Gastrocnemius medialis (tissue), 4 donors: ENCODE data around the gene OR2AJ1. TPM values are rescaled to one million over a fixed set of nuclear protein-coding genes. Genes with fewer than 3 reads are reported as not detected.

Experiments used
- ATAC-seq, 2 donors: fragments of 150-250 bp; one replicate each; pipeline ENCODE4 v1.9.1; 2016
- DNase-seq, 2 donors: peaks; one replicate each; pipeline ENCODE4 v3.0.0-alpha.2; 2019
- H3K27ac ChIP-seq, 4 donors: fragments of 200-600 bp; sonication (generic); 1 replicate in 1 of 4; 2 replicates in 3 of 4; pipeline ENCODE4 v1.5.1; 2016 to 2018; ENCODE audit warnings: mild to moderate bottlenecking in 2 of 4, moderate library complexity in 1 of 4
- H3K27me3 ChIP-seq, 3 donors: fragments of 200-600 bp; sonication (generic) in 2 of 3; 1 replicate in 1 of 3; 2 replicates in 2 of 3; pipeline versions ENCODE4 v1.5.1 to v1.6.0; 2016 to 2019; ENCODE audit warnings: mild to moderate bottlenecking in 1 of 3, moderate library complexity in 1 of 3
- H3K36me3 ChIP-seq, 2 donors: fragments of 200-600 bp; sonication (generic) in 1 of 2; one replicate each; pipeline ENCODE4 v1.5.1; 2017 to 2018
- H3K4me1 ChIP-seq, 2 donors: fragments of 200-600 bp; sonication (generic) in 1 of 2; one replicate each; pipeline ENCODE4 v1.5.1; 2016 to 2017; ENCODE audit warnings: mild to moderate bottlenecking in 2 of 2
- H3K4me3 ChIP-seq, 4 donors: fragments of 200-600 bp; sonication (generic) in 3 of 4; 1 replicate in 1 of 4; 2 replicates in 3 of 4; pipeline ENCODE4 v1.5.1; 2016 to 2019; ENCODE audit warnings: mild to moderate bottlenecking in 2 of 4
- H3K9me3 ChIP-seq, 3 donors: fragments of 200-600 bp; sonication (generic) in 2 of 3; 1 replicate in 1 of 3; 2 replicates in 2 of 3; pipeline ENCODE4 v1.5.1; 2016 to 2019
- POLR2A ChIP-seq, 2 donors: fragments of 450-650 bp; IDR thresholded peaks; one replicate each; pipeline ENCODE4 v1.6.1; 2017; ENCODE audit warnings: antibody characterized with exemption in 2 of 2, mild to moderate bottlenecking in 2 of 2, moderate library complexity in 2 of 2
- in situ Hi-C, 4 donors: fragments of 200-750 bp; cut with MboI; loops; one replicate each; pipeline versions ENCODE4 v1.15.0 to v1.8.0; 2017; ENCODE audit warnings: low sequenced_read_pairs in 4 of 4
- intact Hi-C: fragments of 100-400 bp; cut with DNase I; formaldehyde crosslinking; loops from one replicate; pipeline ENCODE4 v1.15.1; 2023; ENCODE audit warnings: low total_unique reads
- total RNA-seq, 4 donors: library from RNA; depleted of rRNA; stranded (reverse); fragments of >200 nt; gene quantifications; one replicate each; pipeline versions ENCODE4 v1.1.0 to v1.2.3, GENCODE V29; 2016
- TF ChIP-seq, protein P1 (sequence below), 5 experiments: fragments of 450-650 bp in 3 of 5; fragments of 200-600 bp in 2 of 5; sonication (generic) in 2 of 5; IDR thresholded peaks in 4 of 5; conservative IDR thresholded peaks in 1 of 5; 1 replicate in 4 of 5; 2 replicates in 1 of 5; pipeline ENCODE4 v1.5.1; 2016 to 2019; ENCODE audit warnings: antibody characterized with exemption in 5 of 5, mild to moderate bottlenecking in 3 of 5, moderate library complexity in 3 of 5

OR2AJ1 gene
- total RNA-seq, 4 donors from 2014 or later = not detected

- TF ChIP-seq, protein P1, sequence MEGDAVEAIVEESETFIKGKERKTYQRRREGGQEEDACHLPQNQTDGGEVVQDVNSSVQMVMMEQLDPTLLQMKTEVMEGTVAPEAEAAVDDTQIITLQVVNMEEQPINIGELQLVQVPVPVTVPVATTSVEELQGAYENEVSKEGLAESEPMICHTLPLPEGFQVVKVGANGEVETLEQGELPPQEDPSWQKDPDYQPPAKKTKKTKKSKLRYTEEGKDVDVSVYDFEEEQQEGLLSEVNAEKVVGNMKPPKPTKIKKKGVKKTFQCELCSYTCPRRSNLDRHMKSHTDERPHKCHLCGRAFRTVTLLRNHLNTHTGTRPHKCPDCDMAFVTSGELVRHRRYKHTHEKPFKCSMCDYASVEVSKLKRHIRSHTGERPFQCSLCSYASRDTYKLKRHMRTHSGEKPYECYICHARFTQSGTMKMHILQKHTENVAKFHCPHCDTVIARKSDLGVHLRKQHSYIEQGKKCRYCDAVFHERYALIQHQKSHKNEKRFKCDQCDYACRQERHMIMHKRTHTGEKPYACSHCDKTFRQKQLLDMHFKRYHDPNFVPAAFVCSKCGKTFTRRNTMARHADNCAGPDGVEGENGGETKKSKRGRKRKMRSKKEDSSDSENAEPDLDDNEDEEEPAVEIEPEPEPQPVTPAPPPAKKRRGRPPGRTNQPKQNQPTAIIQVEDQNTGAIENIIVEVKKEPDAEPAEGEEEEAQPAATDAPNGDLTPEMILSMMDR (IDR thresholded peaks at IDR 0.05 in 4 of 5, conservative IDR thresholded peaks at IDR 0.05 in 1 of 5) = no peak
- no peak for TF ChIP-seq POLR2A (IDR thresholded peaks at IDR 0.05)
- ATAC-seq (no peak), DNase-seq (no peak)
- Histone ChIP-seq H3K4me1 (no peaks in the 10 kb centered on the region), H3K27ac (no peak overlapping the region), H3K9me3 (no peaks in the 10 kb centered on the region), H3K27me3 (no peaks in the 10 kb centered on the region), H3K36me3 (no peaks in the 10 kb centered on the region), H3K4me3 (no peak overlapping the region)
- in situ Hi-C loops = no loop called here
- intact Hi-C loops = no loop called here
Measured at GRCh38 chr1:247923941-247924340, 748 bp upstream of the OR2AJ1 start.

DNA sequence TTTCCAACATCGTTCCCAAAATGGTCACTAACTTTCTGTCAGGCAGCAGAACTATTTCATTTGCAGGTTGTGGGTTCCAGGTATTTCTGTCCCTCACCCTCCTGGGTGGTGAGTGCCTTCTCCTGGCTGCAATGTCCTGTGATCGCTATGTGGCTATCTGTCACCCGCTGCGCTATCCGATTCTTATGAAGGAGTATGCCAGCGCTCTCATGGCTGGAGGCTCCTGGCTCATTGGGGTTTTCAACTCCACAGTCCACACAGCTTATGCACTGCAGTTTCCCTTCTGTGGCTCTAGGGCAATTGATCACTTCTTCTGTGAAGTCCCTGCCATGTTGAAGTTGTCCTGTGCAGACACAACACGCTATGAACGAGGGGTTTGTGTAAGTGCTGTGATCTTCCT is 9.3 kb downstream of the OR2AJ1 start:
- no peak for ATAC-seq
- Histone ChIP-seq H3K4me1 (no peaks in the 10 kb centered on the region), H3K27me3 (no peaks in the 10 kb centered on the region), H3K36me3 (no peaks in the 10 kb centered on the region), H3K4me3 (no peak overlapping the region), H3K9me3 (no peaks in the 10 kb centered on the region), H3K27ac (no peak overlapping the region)
- TF ChIP-seq POLR2A (IDR thresholded peaks at IDR 0.05) = no peak
- TF ChIP-seq, protein P1 (IDR thresholded peaks at IDR 0.05 in 4 of 5, conservative IDR thresholded peaks at IDR 0.05 in 1 of 5) = no peak
- in situ Hi-C loops (no loop called here), intact Hi-C loops (no loop called here)
- DNase-seq = no peak

GRCh38 chr1:247935781-247936180 is 11.1 kb downstream of the OR2AJ1 start:
- Histone ChIP-seq H3K4me3 (no peak overlapping the region), H3K4me1 (no peaks in the 10 kb centered on the region), H3K27ac (no peak overlapping the region), H3K36me3 (no peaks in the 10 kb centered on the region), H3K9me3 (no peaks in the 10 kb centered on the region), H3K27me3 (no peaks in the 10 kb centered on the region)
- TF ChIP-seq, protein P1 (IDR thresholded peaks at IDR 0.05 in 4 of 5, conservative IDR thresholded peaks at IDR 0.05 in 1 of 5) = no peak
- TF ChIP-seq POLR2A (IDR thresholded peaks at IDR 0.05) = no peak
- DNase-seq (no peak), ATAC-seq (no peak)
- in situ Hi-C loops = no loop called here
- intact Hi-C loops = no loop called here

DNA sequence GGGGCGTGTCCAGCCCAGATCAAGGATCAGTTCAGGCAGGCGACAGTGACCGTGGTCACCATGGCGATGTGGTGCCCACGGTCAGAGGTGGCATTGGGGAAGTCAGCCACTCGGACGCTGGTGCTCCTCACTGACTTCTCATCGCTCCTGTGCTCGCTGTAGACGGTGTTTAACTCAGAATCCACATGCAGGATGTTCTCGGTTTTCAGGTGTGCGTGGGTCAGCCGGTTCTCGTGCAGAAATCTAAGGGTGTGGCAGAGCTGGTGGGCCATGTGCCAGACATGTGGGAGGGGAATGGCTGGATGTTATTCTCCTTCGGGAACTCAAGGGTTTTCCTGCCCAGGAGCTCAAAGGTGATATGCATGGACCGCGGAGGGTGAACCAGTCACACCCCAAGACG is 11.7 kb downstream of the OR2AJ1 start:
- no peak for TF ChIP-seq POLR2A (IDR thresholded peaks at IDR 0.05)
- TF ChIP-seq, protein P1 (IDR thresholded peaks at IDR 0.05 in 4 of 5, conservative IDR thresholded peaks at IDR 0.05 in 1 of 5) = no peak
- DNase-seq (no peak), ATAC-seq (no peak)
- Histone ChIP-seq H3K27me3 (no peaks in the 10 kb centered on the region), H3K4me1 (no peaks in the 10 kb centered on the region), H3K27ac (no peak overlapping the region), H3K4me3 (no peak overlapping the region), H3K36me3 (no peaks in the 10 kb centered on the region), H3K9me3 (no peaks in the 10 kb centered on the region)
- in situ Hi-C loops = no loop called here
- intact Hi-C loops = no loop called here
